Type B pancreatic cell (in vitro differentiated cells): ENCODE results near the gene WDR70. TPM values are rescaled to one million over a fixed set of nuclear protein-coding genes. Genes with fewer than 3 reads are reported as not detected.
"Not testable (repeated sequence)": the region's sequence is repeated elsewhere in the genome, so short reads cannot be mapped to it uniquely, and the experiment has no call there.

Experiments used
- DNase-seq: peaks from one replicate; pipeline ENCODE4 v3.0.0; 2021; ENCODE audit warnings: mixed read lengths; ENCODE audit not compliant: unreplicated experiment; ENCODE audit errors: extremely low spot score
- H3K27ac Mint-ChIP-seq: 2 replicates; pipeline ENCODE4 v1.8.0; 2021; ENCODE audit warnings: mild to moderate bottlenecking, mixed read lengths
- H3K27me3 Mint-ChIP-seq: 2 replicates; pipeline ENCODE4 v1.8.0; 2021; ENCODE audit warnings: mixed read lengths
- H3K36me3 Mint-ChIP-seq: 2 replicates; pipeline ENCODE4 v1.8.0; 2021; ENCODE audit warnings: mixed read lengths
- H3K4me1 Mint-ChIP-seq: one replicate; pipeline ENCODE4 v1.8.0; 2021; ENCODE audit warnings: mixed read lengths; ENCODE audit not compliant: unreplicated experiment
- H3K4me3 Mint-ChIP-seq: 2 replicates; pipeline ENCODE4 v1.8.0; 2021; ENCODE audit warnings: mild to moderate bottlenecking, mixed read lengths
- H3K9me3 Mint-ChIP-seq: 2 replicates; pipeline ENCODE4 v1.8.0; 2021; ENCODE audit warnings: mixed read lengths
- CTCF ChIP-seq: fragments of 200-600 bp; sonication (generic); conservative IDR thresholded peaks from 2 replicates; pipeline ENCODE4 v1.5.0; 2021; ENCODE audit warnings: antibody characterized with exemption, mild to moderate bottlenecking
- total RNA-seq: library from RNA; stranded (reverse); gene quantifications from 2 replicates; pipeline ENCODE4 v1.2.1, GENCODE V29; 2021; ENCODE audit warnings: low replicate concordance

Gene WDR70
- total RNA-seq, 1 donor from 2014 or later = 50.2 TPM

GRCh38 chr5:37679326-37679725, 300.2 kb downstream of the WDR70 start:
- H3K9me3 Mint-ChIP-seq, H3K27ac Mint-ChIP-seq, DNase-seq, H3K4me1 Mint-ChIP-seq, H3K27me3 Mint-ChIP-seq, H3K4me3 Mint-ChIP-seq: not testable (repeated sequence)
- peaks cover 17% of the 10 kb centered on the region for H3K36me3 Mint-ChIP-seq

GRCh38 chr5:37679903-37680302, 300.8 kb downstream of the WDR70 start:
- DNase-seq, H3K27me3 Mint-ChIP-seq, H3K9me3 Mint-ChIP-seq, H3K4me1 Mint-ChIP-seq, H3K27ac Mint-ChIP-seq, H3K4me3 Mint-ChIP-seq: not testable (repeated sequence)
- peaks cover 17% of the 10 kb centered on the region for H3K36me3 Mint-ChIP-seq

- no peak for DNase-seq
- no peaks in the 10 kb centered on the region for H3K4me1 Mint-ChIP-seq
- no peak overlapping the region for H3K27ac Mint-ChIP-seq
- no peaks in the 10 kb centered on the region for H3K27me3 Mint-ChIP-seq
- no peak overlapping the region for H3K4me3 Mint-ChIP-seq
- no peaks in the 10 kb centered on the region for H3K9me3 Mint-ChIP-seq
- no peak for TF ChIP-seq CTCF
- peaks cover 17% of the 10 kb centered on the region for H3K36me3 Mint-ChIP-seq
Measured at GRCh38 chr5:37683072-37683471, 304.0 kb downstream of the WDR70 start.

- no peaks in the 10 kb centered on the region for H3K4me1 Mint-ChIP-seq
- DNase-seq = no peak
- no peak for TF ChIP-seq CTCF
- H3K4me3 Mint-ChIP-seq = no peak overlapping the region
- no peak overlapping the region for H3K27ac Mint-ChIP-seq
- H3K36me3 Mint-ChIP-seq = peaks cover 13% of the 10 kb centered on the region
- no peaks in the 10 kb centered on the region for H3K9me3 Mint-ChIP-seq
- no peaks in the 10 kb centered on the region for H3K27me3 Mint-ChIP-seq
Measured at GRCh38 chr5:37685211-37685610, 306.1 kb downstream of the WDR70 start.

GRCh38 chr5:37685816-37686215, 306.7 kb downstream of the WDR70 start:
- no peaks in the 10 kb centered on the region for H3K27me3 Mint-ChIP-seq
- H3K27ac Mint-ChIP-seq = no peak overlapping the region
- H3K4me1 Mint-ChIP-seq = no peaks in the 10 kb centered on the region
- H3K36me3 Mint-ChIP-seq = peaks cover 9% of the 10 kb centered on the region
- H3K9me3 Mint-ChIP-seq = no peaks in the 10 kb centered on the region
- no peak for TF ChIP-seq CTCF
- no peak overlapping the region for H3K4me3 Mint-ChIP-seq
- no peak for DNase-seq

GRCh38 chr5:37688925-37689324, 309.8 kb downstream of the WDR70 start:
- H3K27me3 Mint-ChIP-seq, H3K4me3 Mint-ChIP-seq: not testable (repeated sequence)

GRCh38 chr5:37694333-37694732, 315.2 kb downstream of the WDR70 start:
- not testable (repeated sequence) for H3K9me3 Mint-ChIP-seq, H3K36me3 Mint-ChIP-seq, H3K27ac Mint-ChIP-seq, DNase-seq, H3K4me1 Mint-ChIP-seq, H3K4me3 Mint-ChIP-seq, H3K27me3 Mint-ChIP-seq

More at GRCh38 chr5:37688925-37689324, 309.8 kb downstream of the WDR70 start:
- H3K36me3 Mint-ChIP-seq, H3K27ac Mint-ChIP-seq, H3K9me3 Mint-ChIP-seq, H3K4me1 Mint-ChIP-seq, DNase-seq: not testable (repeated sequence)

- Mint-ChIP-seq H3K4me3 (no peak overlapping the region), H3K36me3 (peaks cover 9% of the 10 kb centered on the region), H3K27ac (no peak overlapping the region), H3K4me1 (no peaks in the 10 kb centered on the region), H3K9me3 (peaks cover 5% of the 10 kb centered on the region), H3K27me3 (no peaks in the 10 kb centered on the region)
- DNase-seq = no peak
- TF ChIP-seq CTCF = no peak
Measured at GRCh38 chr5:37694867-37695266, 315.7 kb downstream of the WDR70 start.
